ENCODE data around the gene SUPV3L1. TPM values are rescaled to one million over a fixed set of nuclear protein-coding genes. Genes with fewer than 3 reads are reported as not detected.

Gene SUPV3L1
- total and polyA plus RNA-seq, 4 donors, result 14.1 to 21.7 (median 17.5) TPM

- no peak overlapping the region for H3K4me3 ChIP-seq (ENCODE audit: low read depth in 1 of 3, low read length in 3 of 3)
- TF ChIP-seq CTCF (IDR thresholded peaks at IDR 0.05; ENCODE audit: low read depth, low read length, missing input control) (no peak), HNF4A (conservative IDR thresholded peaks at IDR 0.05) (no peak), GABPA (IDR thresholded peaks at IDR 0.05 in 1 of 2, conservative IDR thresholded peaks at IDR 0.05 in 1 of 2) (no peak), NR2F2 (IDR thresholded peaks at IDR 0.05) (no peak)
- 93% methylated on average over 6 of the region's 6 CpGs for WGBS
- H3K27me3 ChIP-seq (ENCODE audit: control insufficient read depth in 4 of 4, insufficient read depth in 4 of 4, low read length in 3 of 4), result no peaks in the 10 kb centered on the region
- no peak for DNase-seq (ENCODE audit: low spot score)
- no peak overlapping the region for H3K27ac ChIP-seq (ENCODE audit: low read depth in 1 of 2, low read length in 2 of 2)
- H3K36me3 ChIP-seq (ENCODE audit: control insufficient read depth in 4 of 4, insufficient read depth in 3 of 4, low read depth in 1 of 4, low read length in 3 of 4), result peaks cover 3 to 48% (median 36%) of the 10 kb centered on the region in 4 donors
- H3K9me3 ChIP-seq (ENCODE audit: control insufficient read depth in 4 of 4, low read length in 3 of 4), result no peaks in the 10 kb centered on the region
- no peaks in the 10 kb centered on the region for H3K4me1 ChIP-seq (ENCODE audit: control insufficient read depth in 4 of 4, insufficient read depth in 4 of 4, low read length in 3 of 4)
- no peak overlapping the region for H3K9ac ChIP-seq (ENCODE audit: low read depth in 1 of 2, low read length in 2 of 2)
Observed at GRCh38 chr10:69208761-69209160, 28.7 kb downstream of the SUPV3L1 start.

- Histone ChIP-seq H3K36me3 (ENCODE audit: control insufficient read depth in 4 of 4, insufficient read depth in 3 of 4, low read depth in 1 of 4, low read length in 3 of 4) (peaks cover 2 to 38% (median 31%) of the 10 kb centered on the region in 4 donors), H3K27me3 (ENCODE audit: control insufficient read depth in 4 of 4, insufficient read depth in 4 of 4, low read length in 3 of 4) (no peaks in the 10 kb centered on the region), H3K9ac (ENCODE audit: low read depth in 1 of 2, low read length in 2 of 2) (no peak overlapping the region), H3K4me1 (ENCODE audit: control insufficient read depth in 4 of 4, insufficient read depth in 4 of 4, low read length in 3 of 4) (no peaks in the 10 kb centered on the region), H3K4me3 (ENCODE audit: low read depth in 1 of 3, low read length in 3 of 3) (no peak overlapping the region), H3K9me3 (ENCODE audit: control insufficient read depth in 4 of 4, low read length in 3 of 4) (peaks cover 0 to 1% (median 0%) of the 10 kb centered on the region in 4 donors), H3K27ac (ENCODE audit: low read depth in 1 of 2, low read length in 2 of 2) (no peak overlapping the region)
- WGBS, result 75% methylated on average over 3 of the region's 3 CpGs
- TF ChIP-seq YY1 (IDR thresholded peaks at IDR 0.05) (no peak), HNF4A (conservative IDR thresholded peaks at IDR 0.05) (peak in 1 of 2 donors; percentile 15)
- DNase-seq (ENCODE audit: low spot score), result no peak
Observed at GRCh38 chr10:69209787-69210484, 29.9 kb downstream of the SUPV3L1 start.

- DNase-seq (ENCODE audit: low spot score), result no peak
- Histone ChIP-seq H3K4me3 (ENCODE audit: low read depth in 1 of 3, low read length in 3 of 3) (no peak overlapping the region), H3K27me3 (ENCODE audit: control insufficient read depth in 4 of 4, insufficient read depth in 4 of 4, low read length in 3 of 4) (no peaks in the 10 kb centered on the region), H3K4me1 (ENCODE audit: control insufficient read depth in 4 of 4, insufficient read depth in 4 of 4, low read length in 3 of 4) (no peaks in the 10 kb centered on the region), H3K27ac (ENCODE audit: low read depth in 1 of 2, low read length in 2 of 2) (no peak overlapping the region), H3K9me3 (ENCODE audit: control insufficient read depth in 4 of 4, low read length in 3 of 4) (peaks cover 0 to 1% (median 0%) of the 10 kb centered on the region in 4 donors), H3K9ac (ENCODE audit: low read depth in 1 of 2, low read length in 2 of 2) (no peak overlapping the region), H3K36me3 (ENCODE audit: control insufficient read depth in 4 of 4, insufficient read depth in 3 of 4, low read depth in 1 of 4, low read length in 3 of 4) (peaks cover 0 to 29% (median 25%) of the 10 kb centered on the region in 4 donors)
- TF ChIP-seq YY1 (IDR thresholded peaks at IDR 0.05) (no peak), ZBTB33 (IDR thresholded peaks at IDR 0.05) (no peak), TAF1 (conservative IDR thresholded peaks at IDR 0.05) (no peak), HNF4A (conservative IDR thresholded peaks at IDR 0.05) (no peak), CTCF (IDR thresholded peaks at IDR 0.05; ENCODE audit: low read depth, low read length, missing input control) (no peak), REST (IDR thresholded peaks at IDR 0.05) (no peak), EGR1 (IDR thresholded peaks at IDR 0.05; ENCODE audit: low read depth in 2 of 2) (no peak), HNF4G (IDR thresholded peaks at IDR 0.05) (no peak), FOXA2 (IDR thresholded peaks at IDR 0.05) (no peak)
- 74% methylated on average over 2 of the region's 2 CpGs for WGBS
Observed at GRCh38 chr10:69211104-69211503, 31.1 kb downstream of the SUPV3L1 start.
